B cell (primary cell): Measurements from ENCODE around the gene SLC33A1.

ENCODE experiments used
- CTCF ChIP-seq: fragments of 200-600 bp; IDR thresholded peaks from one replicate; pipeline ENCODE4 v1.8.0; 2022; ENCODE audit warnings: antibody characterized with exemption, mild to moderate bottlenecking
- EZH2 ChIP-seq: IDR thresholded peaks from 2 replicates; pipeline ENCODE4 v1.6.1; 2012; ENCODE audit warnings: borderline replicate concordance, low read depth, mild to moderate bottlenecking, moderate library complexity, low read length; ENCODE audit not compliant: insufficient read depth, poor library complexity, severe bottlenecking

GRCh38 chr3:155871746-155872158 lies 17.5 kb upstream of the SLC33A1 start:
- TF ChIP-seq CTCF (no peak), EZH2 (no peak)
